Measurements from ENCODE around the gene SLC7A6. TPM values are rescaled to one million over a fixed set of nuclear protein-coding genes. Genes with fewer than 3 reads are reported as not detected.

SLC7A6 gene
- total and polyA plus RNA-seq, 5 donors from 2014 or later = 10.7 to 141 (median 18.8) TPM

DNA sequence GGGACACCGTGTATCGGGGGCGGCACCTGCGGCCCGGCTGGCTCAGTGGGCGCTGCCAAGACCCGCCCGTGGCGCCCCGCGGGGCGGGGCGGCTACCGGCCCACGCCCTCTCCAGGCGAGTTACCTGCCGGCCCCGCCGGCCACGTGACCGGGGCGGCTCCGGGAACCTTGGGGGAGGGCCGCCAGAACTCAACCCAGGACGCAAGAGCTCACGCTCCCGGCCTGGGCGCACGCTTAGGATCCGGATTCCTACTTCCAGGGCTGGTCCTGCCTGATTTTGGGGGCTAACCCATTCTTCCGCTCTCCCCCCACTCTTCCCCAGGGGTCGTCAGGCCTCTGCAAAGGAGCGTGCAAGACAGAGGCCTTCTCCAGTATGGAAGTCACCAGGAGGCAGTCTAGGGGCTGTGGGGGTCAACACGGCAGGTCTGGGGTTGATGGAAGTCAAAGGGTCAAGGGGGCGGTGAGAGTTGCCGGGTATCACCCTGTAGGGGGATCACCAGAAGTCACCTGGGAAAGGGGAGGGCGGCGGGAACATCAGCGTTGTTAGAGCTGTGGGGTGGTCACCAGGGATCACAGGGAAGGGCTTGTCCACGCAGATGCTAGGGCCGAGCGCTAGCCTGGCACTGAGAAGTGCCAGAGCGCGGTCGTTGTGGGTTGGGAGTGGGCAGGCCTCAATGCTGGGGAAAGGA, 28.0 kb upstream of the SLC7A6 start:
- H3K9me3 Mint-ChIP-seq = peaks cover 0 to 2% (median 0%) of the 10 kb centered on the region in 7 donors
- Histone ChIP-seq H3K9me3 (ENCODE audit: control insufficient read depth in 2 of 2, low read length in 2 of 2) (no peaks in the 10 kb centered on the region), H3K4me3 (ENCODE audit: low read depth, low read length) (no peak overlapping the region), H3K27ac (ENCODE audit: insufficient read depth, low read length, poor library complexity, severe bottlenecking) (peak overlapping the region; percentile 66), H3K36me3 (ENCODE audit: control insufficient read depth, insufficient read depth, low read length) (no peaks in the 10 kb centered on the region), H3K4me1 (ENCODE audit: control insufficient read depth, insufficient read depth, low read length, poor library complexity, severe bottlenecking) (peaks cover 32% of the 10 kb centered on the region), H3K27me3 (ENCODE audit: control insufficient read depth, insufficient read depth, low read length) (no peaks in the 10 kb centered on the region)
- H3K27me3 Mint-ChIP-seq = no peaks in the 10 kb centered on the region
- peak; percentile 45 to 57 (median 46) for DNase-seq
- peak overlapping the region; percentile 34 to 94 (median 82) for H3K27ac Mint-ChIP-seq
- peaks cover 0 to 32% (median 11%) of the 10 kb centered on the region in 4 donors for H3K4me1 Mint-ChIP-seq
- H3K36me3 Mint-ChIP-seq = no peaks in the 10 kb centered on the region
- ATAC-seq (ENCODE audit: low read depth in 2 of 2) = peak in 1 of 2 donors; percentile 5
- H3K4me3 Mint-ChIP-seq = peak overlapping the region; percentile 96 to 98 (median 96)

DNA sequence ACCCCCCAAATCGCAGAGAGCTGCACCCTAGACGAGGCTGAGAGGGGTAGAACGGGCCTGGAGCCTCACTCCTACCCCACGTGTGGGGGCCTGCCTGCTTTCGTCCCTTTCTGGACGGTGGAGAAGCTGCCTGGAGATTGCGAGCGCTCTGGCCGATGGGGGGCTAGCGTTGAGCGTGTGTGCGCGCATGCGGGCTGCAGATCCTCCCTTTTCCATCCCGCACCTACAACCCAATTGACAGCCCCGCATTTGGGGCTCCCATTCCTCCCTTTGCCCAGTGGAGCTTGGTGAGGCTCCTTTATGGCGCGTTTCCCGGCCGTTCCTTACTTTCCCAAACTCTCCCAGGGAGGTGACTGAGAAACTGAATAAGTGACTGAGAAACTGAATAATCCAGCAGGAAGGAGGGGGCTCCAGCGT, 27.5 kb upstream of the SLC7A6 start:
- DNase-seq = peak in 1 of 3 donors; percentile 18
- H3K9me3 Mint-ChIP-seq = peaks cover 0 to 2% (median 0%) of the 10 kb centered on the region in 7 donors

DNA sequence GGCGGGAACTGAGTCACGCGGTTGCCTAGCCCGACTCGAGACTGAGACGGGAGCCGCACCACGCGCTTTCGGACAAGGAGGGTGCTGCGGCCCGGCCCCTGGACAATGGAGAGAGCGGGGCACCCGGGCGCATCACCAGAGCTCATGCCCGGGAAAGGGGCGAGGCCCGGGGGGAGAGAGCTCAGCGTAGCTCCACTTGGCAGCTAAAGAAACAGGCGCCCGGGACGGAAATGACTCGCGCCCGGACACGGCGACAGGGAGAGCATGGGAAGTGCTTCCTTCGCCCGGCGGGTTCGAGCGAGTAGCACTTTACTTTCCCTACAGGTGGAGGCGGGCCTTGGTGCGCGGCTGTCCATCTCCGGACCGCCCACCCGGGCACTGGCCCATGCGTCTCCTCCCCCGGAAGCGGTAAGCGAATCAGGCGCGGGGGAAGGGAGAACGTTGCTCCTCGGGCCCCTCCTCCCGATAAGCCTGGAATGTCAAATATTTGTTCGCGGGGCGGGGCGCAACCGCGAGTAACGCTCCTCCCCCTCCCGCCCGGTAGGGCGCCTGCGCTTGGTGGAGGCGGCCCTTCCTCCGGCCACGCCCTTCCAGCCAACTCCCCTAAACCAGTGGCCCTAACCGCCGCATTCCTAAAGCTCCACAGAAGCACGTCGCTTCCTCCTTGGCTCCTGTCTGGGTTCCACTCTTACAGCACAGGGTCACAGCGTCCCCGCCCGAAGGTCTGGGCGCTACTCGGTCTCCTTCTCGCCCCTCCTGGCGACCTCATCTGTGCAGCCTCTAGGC, 26.9 kb upstream of the SLC7A6 start:
- Mint-ChIP-seq H3K36me3 (no peaks in the 10 kb centered on the region), H3K4me3 (peak overlapping the region; percentile 96 to 98 (median 96)), H3K27ac (peak overlapping the region in 2 of 3 donors; percentile 86 to 94), H3K9me3 (peaks cover 0 to 2% (median 0%) of the 10 kb centered on the region in 7 donors), H3K4me1 (peaks cover 0 to 32% (median 11%) of the 10 kb centered on the region in 4 donors), H3K27me3 (no peaks in the 10 kb centered on the region)
- ATAC-seq (ENCODE audit: low read depth in 2 of 2) = peak; percentile 64 to 65
- Histone ChIP-seq H3K4me3 (ENCODE audit: low read depth, low read length) (peak overlapping the region; percentile 64), H3K27me3 (ENCODE audit: control insufficient read depth, insufficient read depth, low read length) (no peaks in the 10 kb centered on the region), H3K9me3 (ENCODE audit: control insufficient read depth in 2 of 2, low read length in 2 of 2) (no peaks in the 10 kb centered on the region), H3K4me1 (ENCODE audit: control insufficient read depth, insufficient read depth, low read length, poor library complexity, severe bottlenecking) (peaks cover 32% of the 10 kb centered on the region), H3K27ac (ENCODE audit: insufficient read depth, low read length, poor library complexity, severe bottlenecking) (peak overlapping the region; percentile 66), H3K36me3 (ENCODE audit: control insufficient read depth, insufficient read depth, low read length) (no peaks in the 10 kb centered on the region)
- DNase-seq = peak; percentile 81 to 92 (median 88)

More for the DNA sequence above, 27.5 kb upstream of the SLC7A6 start:
- H3K27ac ChIP-seq (ENCODE audit: insufficient read depth, low read length, poor library complexity, severe bottlenecking) = peak overlapping the region; percentile 66
- Mint-ChIP-seq H3K27ac (peak overlapping the region; percentile 66 to 94 (median 82)), H3K36me3 (no peaks in the 10 kb centered on the region), H3K4me1 (peaks cover 0 to 32% (median 11%) of the 10 kb centered on the region in 4 donors), H3K27me3 (no peaks in the 10 kb centered on the region), H3K4me3 (peak overlapping the region; percentile 96 to 98 (median 96))
- H3K4me1 ChIP-seq (ENCODE audit: control insufficient read depth, insufficient read depth, low read length, poor library complexity, severe bottlenecking) = peaks cover 32% of the 10 kb centered on the region
- no peak for ATAC-seq (ENCODE audit: low read depth in 2 of 2)
- H3K9me3 ChIP-seq (ENCODE audit: control insufficient read depth in 2 of 2, low read length in 2 of 2) = no peaks in the 10 kb centered on the region
- peak overlapping the region; percentile 37 for H3K4me3 ChIP-seq (ENCODE audit: low read depth, low read length)
- H3K27me3 ChIP-seq (ENCODE audit: control insufficient read depth, insufficient read depth, low read length) = no peaks in the 10 kb centered on the region
- no peaks in the 10 kb centered on the region for H3K36me3 ChIP-seq (ENCODE audit: control insufficient read depth, insufficient read depth, low read length)

DNA sequence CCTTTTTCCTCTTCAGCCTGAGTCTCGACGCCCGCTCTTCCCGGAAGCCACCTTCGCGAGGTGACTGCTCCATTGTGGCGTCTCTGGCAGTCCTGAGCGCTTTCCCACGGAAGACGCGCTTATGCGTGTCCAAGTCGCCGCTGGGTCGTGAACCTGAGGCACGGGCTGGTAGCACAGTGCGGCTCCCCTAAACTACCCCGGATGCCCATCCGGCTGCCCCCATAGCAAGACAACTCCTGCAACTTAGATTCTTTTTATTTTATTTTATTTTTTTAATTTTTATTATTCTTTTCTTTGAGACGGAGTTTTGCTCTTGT, 26.3 kb upstream of the SLC7A6 start:
- Mint-ChIP-seq H3K36me3 (no peaks in the 10 kb centered on the region), H3K4me3 (peak overlapping the region; percentile 96 to 98 (median 96)), H3K4me1 (peaks cover 0 to 32% (median 11%) of the 10 kb centered on the region in 4 donors), H3K27me3 (no peaks in the 10 kb centered on the region), H3K9me3 (peaks cover 0 to 2% (median 0%) of the 10 kb centered on the region in 7 donors), H3K27ac (peak overlapping the region in 2 of 3 donors; percentile 86 to 94)
- Histone ChIP-seq H3K9me3 (ENCODE audit: control insufficient read depth in 2 of 2, low read length in 2 of 2) (no peaks in the 10 kb centered on the region), H3K27me3 (ENCODE audit: control insufficient read depth, insufficient read depth, low read length) (no peaks in the 10 kb centered on the region), H3K4me3 (ENCODE audit: low read depth, low read length) (peak overlapping the region; percentile 64), H3K36me3 (ENCODE audit: control insufficient read depth, insufficient read depth, low read length) (no peaks in the 10 kb centered on the region), H3K27ac (ENCODE audit: insufficient read depth, low read length, poor library complexity, severe bottlenecking) (peak overlapping the region; percentile 66), H3K4me1 (ENCODE audit: control insufficient read depth, insufficient read depth, low read length, poor library complexity, severe bottlenecking) (peaks cover 32% of the 10 kb centered on the region)
- DNase-seq (no peak), ATAC-seq (ENCODE audit: low read depth in 2 of 2) (peak; percentile 1 to 4)

DNA sequence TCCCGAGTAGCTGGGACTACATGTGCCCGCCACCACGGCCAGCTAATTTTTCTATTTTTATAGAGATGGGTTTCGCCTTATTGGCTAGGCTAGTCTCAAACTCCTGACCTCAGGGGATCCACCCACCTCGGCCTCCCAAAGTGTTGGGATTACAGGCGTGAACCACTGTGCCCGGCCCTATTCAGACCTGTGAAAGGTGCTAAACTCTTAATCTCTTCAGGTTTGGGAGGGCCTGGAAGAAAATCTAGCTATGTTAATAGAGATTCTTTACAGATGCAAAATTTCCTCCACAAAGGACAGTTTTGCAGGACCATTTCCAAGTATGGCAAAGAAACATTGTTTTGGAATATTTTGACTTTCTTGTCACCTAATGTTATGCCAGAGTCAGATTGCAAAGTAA, 22.2 kb upstream of the SLC7A6 start:
- peak overlapping the region in 2 of 4 donors; percentile 87 to 94 for H3K4me3 Mint-ChIP-seq
- no peak for DNase-seq
- H3K9me3 Mint-ChIP-seq = peaks cover 0 to 2% (median 0%) of the 10 kb centered on the region in 7 donors

DNA sequence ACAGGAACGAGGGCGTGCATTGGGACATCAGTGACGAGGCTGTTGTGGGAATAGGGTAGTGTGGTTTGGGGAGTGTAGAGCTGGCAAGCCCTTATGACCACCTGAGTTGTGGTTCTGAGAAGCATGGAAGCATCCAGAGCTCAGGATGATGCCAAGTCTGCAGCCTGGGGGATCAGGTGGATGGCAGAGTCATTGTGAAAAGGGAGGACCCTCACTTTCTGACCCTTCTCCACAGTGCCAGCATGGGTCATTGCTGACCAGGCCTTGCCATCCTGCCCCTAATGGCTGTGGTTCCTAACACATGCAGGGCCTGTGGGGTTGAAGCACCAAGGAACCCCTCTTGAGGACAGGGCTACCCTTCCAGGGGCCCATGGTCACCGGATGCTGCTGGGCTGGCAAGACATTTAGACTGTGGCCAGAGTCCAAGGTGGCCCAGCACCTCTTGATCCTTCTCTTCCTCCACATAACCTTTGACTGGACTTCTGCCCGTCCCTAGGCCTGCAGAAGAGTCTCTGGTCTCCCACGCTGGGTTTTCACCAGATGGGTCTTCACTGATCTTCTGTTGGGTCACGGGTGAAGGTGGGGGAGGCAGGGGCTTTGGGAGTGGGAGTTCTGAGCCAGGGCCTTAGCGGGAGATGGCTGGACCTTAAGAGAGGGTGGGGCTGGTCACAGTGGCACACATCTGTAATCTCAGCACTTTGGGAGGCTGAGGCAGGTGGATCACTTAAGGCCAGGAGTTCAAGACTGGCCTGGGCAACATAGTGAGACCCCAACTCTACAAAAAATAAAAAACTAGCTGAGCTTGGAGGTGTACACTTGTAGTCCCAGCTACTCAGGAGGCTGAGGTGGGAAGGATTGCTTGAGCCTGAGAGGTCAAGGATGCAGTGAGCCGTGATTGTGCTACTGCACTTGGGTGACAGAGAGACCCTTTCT, 21.1 kb upstream of the SLC7A6 start:
- peak overlapping the region; percentile 87 to 97 (median 96) for H3K4me3 Mint-ChIP-seq
- Histone ChIP-seq H3K27me3 (ENCODE audit: control insufficient read depth, insufficient read depth, low read length) (no peaks in the 10 kb centered on the region), H3K4me1 (ENCODE audit: control insufficient read depth, insufficient read depth, low read length, poor library complexity, severe bottlenecking) (peaks cover 35% of the 10 kb centered on the region), H3K4me3 (ENCODE audit: low read depth, low read length) (no peak overlapping the region), H3K27ac (ENCODE audit: insufficient read depth, low read length, poor library complexity, severe bottlenecking) (no peak overlapping the region), H3K9me3 (ENCODE audit: control insufficient read depth in 2 of 2, low read length in 2 of 2) (no peaks in the 10 kb centered on the region), H3K36me3 (ENCODE audit: control insufficient read depth, insufficient read depth, low read length) (no peaks in the 10 kb centered on the region)
- H3K27ac Mint-ChIP-seq = no peak overlapping the region
- no peak for DNase-seq
- no peaks in the 10 kb centered on the region for H3K9me3 Mint-ChIP-seq
- no peaks in the 10 kb centered on the region for H3K27me3 Mint-ChIP-seq
- peaks cover 2% of the 10 kb centered on the region for H3K36me3 Mint-ChIP-seq
- H3K4me1 Mint-ChIP-seq = peaks cover 0 to 49% (median 23%) of the 10 kb centered on the region in 4 donors
- no peak for ATAC-seq (ENCODE audit: low read depth in 2 of 2)

More for the DNA sequence above, 22.2 kb upstream of the SLC7A6 start:
- H3K27ac Mint-ChIP-seq = no peak overlapping the region
- no peak for ATAC-seq (ENCODE audit: low read depth in 2 of 2)
- peaks cover 0 to 43% (median 22%) of the 10 kb centered on the region in 4 donors for H3K4me1 Mint-ChIP-seq
- no peak overlapping the region for H3K4me3 ChIP-seq (ENCODE audit: low read depth, low read length)
- no peaks in the 10 kb centered on the region for H3K27me3 ChIP-seq (ENCODE audit: control insufficient read depth, insufficient read depth, low read length)
- no peaks in the 10 kb centered on the region for H3K36me3 ChIP-seq (ENCODE audit: control insufficient read depth, insufficient read depth, low read length)
- no peak overlapping the region for H3K27ac ChIP-seq (ENCODE audit: insufficient read depth, low read length, poor library complexity, severe bottlenecking)
- H3K36me3 Mint-ChIP-seq = peaks cover 2% of the 10 kb centered on the region
- H3K27me3 Mint-ChIP-seq = no peaks in the 10 kb centered on the region
- no peaks in the 10 kb centered on the region for H3K9me3 ChIP-seq (ENCODE audit: control insufficient read depth in 2 of 2, low read length in 2 of 2)
- peaks cover 42% of the 10 kb centered on the region for H3K4me1 ChIP-seq (ENCODE audit: control insufficient read depth, insufficient read depth, low read length, poor library complexity, severe bottlenecking)

DNA sequence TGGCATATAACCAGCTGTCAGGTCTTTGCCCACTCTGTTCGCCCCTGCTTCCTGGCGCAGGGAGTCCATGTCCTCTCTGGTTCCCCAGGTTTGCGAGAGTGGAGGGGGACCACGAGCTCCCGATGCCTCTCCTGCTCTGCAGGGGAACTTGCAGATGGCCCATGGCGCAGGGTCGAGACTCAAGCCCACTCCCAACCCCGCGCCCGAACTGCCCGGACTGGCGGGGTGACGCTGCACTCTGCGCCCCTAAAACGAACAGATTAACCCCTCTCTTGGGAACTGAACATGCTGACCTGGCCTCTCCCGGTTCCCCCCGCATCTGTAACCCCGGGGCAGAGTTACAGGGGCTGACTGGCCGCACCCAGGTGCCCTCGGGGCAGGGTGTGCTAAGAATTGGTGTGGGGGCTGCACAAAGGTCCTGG, 19.8 kb upstream of the SLC7A6 start:
- Histone ChIP-seq H3K27ac (ENCODE audit: insufficient read depth, low read length, poor library complexity, severe bottlenecking) (no peak overlapping the region), H3K36me3 (ENCODE audit: control insufficient read depth, insufficient read depth, low read length) (peaks cover 4% of the 10 kb centered on the region), H3K4me3 (ENCODE audit: low read depth, low read length) (peak overlapping the region; percentile 81), H3K9me3 (ENCODE audit: control insufficient read depth in 2 of 2, low read length in 2 of 2) (no peaks in the 10 kb centered on the region), H3K27me3 (ENCODE audit: control insufficient read depth, insufficient read depth, low read length) (no peaks in the 10 kb centered on the region), H3K4me1 (ENCODE audit: control insufficient read depth, insufficient read depth, low read length, poor library complexity, severe bottlenecking) (peaks cover 28% of the 10 kb centered on the region)
- Mint-ChIP-seq H3K9me3 (no peaks in the 10 kb centered on the region), H3K27me3 (no peaks in the 10 kb centered on the region), H3K27ac (peak overlapping the region in 2 of 3 donors; percentile 49 to 91), H3K4me1 (peaks cover 0 to 40% (median 23%) of the 10 kb centered on the region in 4 donors), H3K36me3 (peaks cover 2% of the 10 kb centered on the region), H3K4me3 (peak overlapping the region; percentile 94 to 98 (median 97))
- no peak for ATAC-seq (ENCODE audit: low read depth in 2 of 2)
- no peak for DNase-seq

All from CD4-positive, CD25-positive, alpha-beta regulatory T cell (primary cell).